Measurements from ENCODE around the gene PPIG.
"Not testable (repeated sequence)": the region's sequence is repeated elsewhere in the genome, so short reads cannot be mapped to it uniquely, and the experiment has no call there.

Gene PPIG

GRCh38 chr2:169584005-169584877, at the start of gene PPIG:
Gene PPIG, plus strand, starts transcription at chr2:169584351. Its CDS starts 19,691 bp downstream, at chr2:169604042.
- peak; percentile 94 for DNase-seq (ENCODE audit: low read depth, low spot score)

- not testable (repeated sequence) for DNase-seq (ENCODE audit: low read depth, low spot score)
Measured at GRCh38 chr2:169539460-169539859, 44.7 kb upstream of the PPIG start.

- DNase-seq (ENCODE audit: low read depth, low spot score) = no peak
Measured at GRCh38 chr2:169540146-169540545, 44.0 kb upstream of the PPIG start.

- DNase-seq (ENCODE audit: low read depth, low spot score) = no peak
Measured at GRCh38 chr2:169542433-169542832, 41.7 kb upstream of the PPIG start.

GRCh38 chr2:169546756-169547155, 37.4 kb upstream of the PPIG start:
- no peak for DNase-seq (ENCODE audit: low read depth, low spot score)

- DNase-seq (ENCODE audit: low read depth, low spot score) = no peak
Measured at GRCh38 chr2:169561364-169561763, 22.8 kb upstream of the PPIG start.

GRCh38 chr2:169562084-169562483, 22.1 kb upstream of the PPIG start:
- DNase-seq (ENCODE audit: low read depth, low spot score) = not testable (repeated sequence)

GRCh38 chr2:169562519-169562918, 21.6 kb upstream of the PPIG start:
- no peak for DNase-seq (ENCODE audit: low read depth, low spot score)

GRCh38 chr2:169565686-169566085, 18.5 kb upstream of the PPIG start:
- no peak for DNase-seq (ENCODE audit: low read depth, low spot score)

- DNase-seq (ENCODE audit: low read depth, low spot score) = no peak
Measured at GRCh38 chr2:169569948-169570347, 14.2 kb upstream of the PPIG start.

- DNase-seq (ENCODE audit: low read depth, low spot score) = not testable (repeated sequence)
Measured at GRCh38 chr2:169570752-169571151, 13.4 kb upstream of the PPIG start.

- no peak for DNase-seq (ENCODE audit: low read depth, low spot score)
Measured at GRCh38 chr2:169571571-169571970, 12.6 kb upstream of the PPIG start.

GRCh38 chr2:169572189-169572588, 12.0 kb upstream of the PPIG start:
- no peak for DNase-seq (ENCODE audit: low read depth, low spot score)

GRCh38 chr2:169572821-169573159, 11.4 kb upstream of the PPIG start:
- no peak for DNase-seq (ENCODE audit: low read depth, low spot score)

- peak; percentile 95 for DNase-seq (ENCODE audit: low read depth, low spot score)
Measured at GRCh38 chr2:169573160-169573973, 10.8 kb upstream of the PPIG start, which contains the start of gene FASTKD1. Gene FASTKD1, minus strand, starts transcription at chr2:169573865. Its CDS starts 1,836 bp downstream, at chr2:169572029.

GRCh38 chr2:169573974-169574299, 10.2 kb upstream of the PPIG start:
- no peak for DNase-seq (ENCODE audit: low read depth, low spot score)

GRCh38 chr2:169574539-169574938, 9.6 kb upstream of the PPIG start:
- DNase-seq (ENCODE audit: low read depth, low spot score) = not testable (repeated sequence)

- DNase-seq (ENCODE audit: low read depth, low spot score) = not testable (repeated sequence)
Measured at GRCh38 chr2:169575264-169575663, 8.9 kb upstream of the PPIG start.

GRCh38 chr2:169579044-169579443, 5.1 kb upstream of the PPIG start:
- no peak for DNase-seq (ENCODE audit: low read depth, low spot score)

GRCh38 chr2:169582552-169583266, 1.4 kb upstream of the PPIG start:
- not testable (repeated sequence) for DNase-seq (ENCODE audit: low read depth, low spot score)

GRCh38 chr2:169583518-169583917, 633 bp upstream of the PPIG start:
- no peak for DNase-seq (ENCODE audit: low read depth, low spot score)

- no peak for DNase-seq (ENCODE audit: low read depth, low spot score)
Measured at GRCh38 chr2:169585673-169586072, 1.5 kb downstream of the PPIG start.

All from ELF-1 (cell line).